HG03558 (cell line): ENCODE measurements around the gene TRIM24.
A peak's percentile ranks its signal among the peaks of the same experiment; 100 is the strongest.
"Not testable (repeated sequence)": the region's sequence is repeated elsewhere in the genome, so short reads cannot be mapped to it uniquely, and the experiment has no call there.

ENCODE experiments used
- ATAC-seq: cut with Tn5 transposase; IDR thresholded peaks from one replicate; pipeline ENCODE4 v1.9.1; 2021; ENCODE audit warnings: moderate number of reproducible peaks; ENCODE audit not compliant: unreplicated experiment; ENCODE audit errors: extremely low read depth

Gene TRIM24

DNA sequence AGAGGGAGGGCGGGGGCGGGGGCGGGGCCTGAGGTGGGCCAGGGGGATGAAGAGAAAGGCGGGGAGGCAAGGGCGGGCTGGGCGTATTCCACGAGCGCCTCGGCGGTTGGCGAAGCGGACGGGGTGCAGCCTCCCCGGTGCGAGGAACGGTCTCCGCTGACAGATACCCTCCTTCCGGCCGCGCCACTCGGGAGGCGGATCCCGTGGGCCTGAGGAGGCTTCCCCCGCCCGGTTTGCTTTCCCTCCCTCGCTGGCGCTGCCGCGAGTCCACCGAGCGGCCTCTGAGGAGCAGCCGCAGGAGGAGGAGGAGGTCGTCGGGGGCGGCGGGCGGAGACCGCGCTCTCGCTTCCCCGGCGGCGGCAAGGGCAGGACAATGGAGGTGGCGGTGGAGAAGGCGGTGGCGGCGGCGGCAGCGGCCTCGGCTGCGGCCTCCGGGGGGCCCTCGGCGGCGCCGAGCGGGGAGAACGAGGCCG is at the start of gene TRIM24:
TSS of gene TRIM24 (plus strand) at position 84 of the 473 bp plus-strand sequence. CDS start at position 374, 290 bp downstream.
- peak; percentile 53 for ATAC-seq

DNA sequence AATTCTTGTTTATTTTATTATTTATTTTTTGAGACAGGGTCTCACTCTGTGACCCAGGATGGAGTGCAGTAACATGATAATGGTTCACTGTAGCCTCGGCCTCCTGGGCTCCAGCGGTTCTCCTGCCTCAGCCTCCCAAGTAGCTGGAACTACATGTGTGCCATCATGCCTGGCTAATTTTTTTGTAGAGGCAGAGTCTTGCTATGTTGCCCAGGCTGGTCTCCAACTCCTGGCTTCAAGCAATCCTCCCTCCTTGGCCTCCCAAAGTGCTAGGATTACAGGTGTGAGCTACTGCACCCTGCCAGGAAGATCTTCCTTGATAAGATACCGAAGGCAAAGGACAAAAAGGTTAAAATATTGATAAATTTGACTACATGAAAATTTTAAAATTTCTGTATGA is 48.0 kb upstream of the TRIM24 start:
- not testable (repeated sequence) for ATAC-seq

DNA sequence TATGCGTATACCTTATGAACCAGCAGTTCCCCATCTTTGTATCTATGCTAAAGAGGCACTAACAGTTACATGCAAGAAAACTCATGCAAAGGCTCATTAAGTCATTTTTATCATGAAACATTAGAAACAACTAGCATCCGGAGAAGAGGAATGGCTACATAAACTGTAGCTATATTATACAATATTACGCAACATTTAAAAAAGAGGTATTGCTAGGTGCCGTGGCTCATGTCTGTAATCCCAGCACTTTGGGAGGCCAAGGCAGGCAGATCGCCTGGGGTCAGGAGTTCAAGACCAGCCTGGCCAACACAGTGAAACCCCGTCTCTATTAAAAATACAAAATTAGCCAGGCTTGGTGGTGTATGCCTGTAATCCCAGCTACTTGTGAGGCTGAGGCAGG is 47.1 kb upstream of the TRIM24 start:
- not testable (repeated sequence) for ATAC-seq

DNA sequence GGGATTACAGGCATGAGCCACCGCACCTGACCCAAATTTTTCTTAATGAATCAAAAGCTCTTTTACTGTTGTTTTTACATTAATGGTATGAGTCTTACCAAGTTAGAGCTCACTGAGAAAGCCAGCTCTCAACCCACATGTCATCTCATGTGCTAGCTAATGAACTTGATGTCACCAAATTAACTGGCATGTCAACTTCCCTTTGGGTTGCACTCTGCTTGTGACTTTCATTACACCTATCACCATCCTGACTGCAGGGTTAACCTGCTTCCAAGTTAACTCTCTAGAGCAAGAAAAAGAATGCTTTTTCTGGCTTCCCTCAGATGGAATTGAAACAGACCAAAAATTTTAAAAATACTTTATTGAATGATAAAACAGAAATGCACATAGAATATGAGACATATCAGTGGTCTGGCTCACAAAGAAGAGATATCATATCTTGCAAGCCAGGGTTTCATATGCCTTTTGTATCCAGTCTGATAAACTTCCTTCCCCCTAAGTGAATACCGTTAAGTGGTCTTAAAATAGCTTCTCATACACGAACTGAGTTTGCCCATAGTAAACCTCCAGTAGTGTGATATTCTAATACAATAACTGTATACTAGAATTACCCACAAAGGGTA is 42.9 kb upstream of the TRIM24 start:
- ATAC-seq = no peak

DNA sequence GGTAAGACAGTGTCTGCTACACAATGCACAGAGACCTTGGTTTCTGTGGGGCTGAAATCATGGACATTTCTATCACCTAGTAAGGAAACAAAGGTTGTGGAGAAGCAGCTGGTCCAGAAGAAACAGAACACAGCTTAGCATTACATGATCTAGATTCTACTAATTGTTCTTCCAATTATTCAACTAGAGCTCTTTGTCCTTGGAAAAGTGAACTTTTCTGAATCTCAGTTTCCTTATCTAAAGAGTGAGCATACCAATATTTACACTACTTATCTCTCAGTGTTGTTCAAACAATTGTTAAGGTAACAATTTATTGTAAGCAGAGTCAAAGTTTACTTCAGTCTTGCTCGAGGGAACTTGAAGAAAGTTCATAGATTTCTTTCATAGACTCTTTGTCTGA is 42.3 kb upstream of the TRIM24 start:
- ATAC-seq = no peak

DNA sequence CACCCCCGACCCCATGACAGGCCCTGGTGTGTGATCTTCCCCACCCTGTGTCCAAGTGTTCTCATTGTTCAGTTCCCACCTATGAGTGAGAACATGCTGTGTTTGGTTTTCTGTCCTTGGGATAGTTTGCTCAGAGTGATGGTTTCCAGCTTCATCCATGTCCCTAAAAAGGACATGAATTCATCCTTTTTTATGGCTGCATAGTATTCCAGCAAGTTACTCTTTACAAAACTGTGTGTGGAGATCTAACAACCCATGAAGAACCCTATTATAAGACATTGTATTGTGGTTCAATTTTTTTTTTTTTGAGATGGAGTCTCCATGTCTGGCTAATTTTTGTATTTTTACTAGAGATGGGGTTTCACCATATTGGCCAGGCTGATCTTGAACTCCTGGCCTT is 41.7 kb upstream of the TRIM24 start:
- not testable (repeated sequence) for ATAC-seq

DNA sequence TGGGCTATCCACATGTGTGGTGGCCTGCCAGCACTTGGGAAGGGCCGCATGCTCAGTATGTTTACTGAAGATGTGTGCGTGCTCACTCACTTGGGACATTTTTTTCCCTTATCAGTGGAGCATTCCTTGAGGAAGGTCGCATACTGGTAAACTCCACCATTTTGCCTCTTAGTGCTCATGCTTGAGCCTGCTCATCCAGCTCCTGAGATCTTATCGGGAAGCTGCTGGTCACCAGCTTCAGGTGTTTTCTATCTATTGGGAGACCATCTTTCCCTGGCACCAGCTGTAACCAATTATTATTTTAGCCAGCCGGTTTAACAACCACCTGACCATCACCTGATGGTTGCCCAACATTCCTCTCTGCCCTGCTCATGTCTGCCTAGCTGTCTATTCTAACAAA is 35.0 kb upstream of the TRIM24 start:
- no peak for ATAC-seq

DNA sequence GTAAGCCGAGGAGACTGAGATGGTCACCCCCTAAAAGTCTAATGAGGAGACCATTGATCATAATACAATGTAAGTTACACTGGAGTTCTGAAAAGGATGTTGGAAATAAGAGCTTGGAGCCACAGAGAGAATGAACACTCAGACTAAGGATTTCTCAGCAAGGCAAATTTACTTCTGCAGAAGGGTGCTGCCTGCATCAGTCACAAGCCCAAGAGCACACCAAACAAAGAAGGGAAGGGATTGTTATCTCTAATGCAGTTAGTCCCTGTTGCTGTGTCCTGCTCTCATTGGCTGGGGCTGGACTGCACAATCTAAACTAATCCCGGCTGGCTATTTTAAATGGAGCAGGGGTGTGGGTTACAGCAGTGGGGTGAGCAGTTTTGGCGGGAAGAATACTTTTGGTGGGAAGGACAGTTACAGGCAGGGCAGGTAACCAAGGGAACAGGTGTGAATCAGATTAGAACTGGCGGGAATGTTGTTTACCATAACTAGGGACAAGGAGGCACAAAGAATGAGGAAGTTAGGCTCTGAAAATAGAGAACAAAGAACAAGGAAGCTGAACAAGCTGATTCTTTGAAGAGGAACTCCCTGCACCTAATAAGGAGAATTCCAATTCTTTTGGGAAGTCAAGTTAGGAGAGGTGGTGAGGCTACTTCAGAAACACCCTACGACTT is 30.3 kb upstream of the TRIM24 start:
- ATAC-seq = no peak

DNA sequence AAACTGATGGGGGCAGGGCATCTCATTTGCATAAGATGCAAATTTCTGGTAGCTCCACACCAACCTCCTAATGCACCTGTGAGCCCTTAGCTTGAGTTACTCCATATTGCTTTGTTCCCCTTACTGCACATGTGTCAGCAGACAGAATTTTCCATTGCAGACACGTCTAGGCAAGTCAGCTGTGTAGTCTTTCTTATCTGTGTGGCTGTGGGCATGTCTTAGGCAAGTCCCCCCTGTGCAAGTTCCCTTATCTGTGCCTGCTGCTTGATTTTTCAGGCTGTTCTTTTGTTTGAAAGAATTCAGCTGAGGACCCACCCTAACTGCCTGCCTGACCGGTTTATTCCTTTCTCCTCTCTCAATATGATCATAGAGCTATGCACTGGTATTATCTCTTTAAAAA is 28.5 kb upstream of the TRIM24 start:
- ATAC-seq = no peak

DNA sequence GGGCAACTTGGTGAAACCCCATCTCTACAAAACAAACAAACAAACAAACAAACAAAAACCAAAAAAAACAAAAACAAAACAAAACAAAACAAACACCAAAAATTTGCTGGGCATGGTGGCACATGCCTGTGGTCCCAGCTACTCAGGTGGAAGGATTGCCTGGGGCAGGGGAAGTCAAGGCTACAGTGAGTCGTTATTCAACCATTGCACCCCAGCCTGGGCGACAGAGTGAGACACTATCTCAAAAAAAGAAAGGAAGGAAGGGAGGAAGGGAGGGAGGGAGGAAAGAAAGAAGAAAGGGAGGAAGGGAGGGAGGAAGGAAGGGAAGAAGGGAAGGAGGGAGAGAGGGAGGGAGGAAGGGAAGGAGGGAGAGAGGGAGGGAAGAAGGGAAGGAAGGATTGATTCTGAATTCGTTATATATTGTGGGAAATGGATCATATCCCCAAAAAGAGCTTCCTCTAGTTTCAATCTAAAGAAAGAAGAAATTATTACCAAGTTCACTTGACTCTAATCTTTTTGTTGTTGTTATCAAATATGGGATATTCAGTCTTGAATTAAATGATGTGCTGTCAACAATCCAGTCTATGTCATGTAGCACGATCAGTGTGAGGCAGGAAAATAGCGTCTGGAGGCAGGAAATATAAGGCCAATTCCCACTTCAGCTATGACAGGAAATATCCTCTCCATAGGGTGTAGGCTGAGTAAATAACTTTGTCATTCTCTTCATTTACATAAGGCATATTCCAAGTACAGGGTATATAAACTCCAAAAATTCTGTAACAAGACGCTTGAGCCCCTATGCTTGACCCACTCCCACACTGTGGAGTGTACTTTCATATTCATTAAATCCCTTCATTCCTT is 26.2 kb upstream of the TRIM24 start:
- ATAC-seq = no peak

DNA sequence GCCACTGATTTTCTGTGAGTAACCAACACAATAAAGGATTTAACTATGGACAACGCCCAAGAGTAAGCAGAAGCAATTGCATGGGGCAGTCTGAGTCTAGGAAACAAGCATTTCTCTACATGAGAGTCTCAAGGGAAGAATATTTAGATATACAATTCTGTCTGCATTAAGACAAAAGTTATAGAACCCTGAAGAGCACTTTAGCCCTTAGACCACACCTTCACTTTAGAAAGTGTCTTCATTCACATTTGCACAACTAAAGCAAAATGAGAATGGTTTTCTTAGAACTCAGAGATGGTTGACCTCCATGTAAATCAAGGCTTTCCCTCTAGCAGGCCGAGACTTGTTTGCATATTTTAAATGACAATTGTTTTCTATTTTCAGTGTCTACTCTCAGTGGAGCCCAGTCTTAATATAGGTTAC is 25.5 kb upstream of the TRIM24 start:
- no peak for ATAC-seq

DNA sequence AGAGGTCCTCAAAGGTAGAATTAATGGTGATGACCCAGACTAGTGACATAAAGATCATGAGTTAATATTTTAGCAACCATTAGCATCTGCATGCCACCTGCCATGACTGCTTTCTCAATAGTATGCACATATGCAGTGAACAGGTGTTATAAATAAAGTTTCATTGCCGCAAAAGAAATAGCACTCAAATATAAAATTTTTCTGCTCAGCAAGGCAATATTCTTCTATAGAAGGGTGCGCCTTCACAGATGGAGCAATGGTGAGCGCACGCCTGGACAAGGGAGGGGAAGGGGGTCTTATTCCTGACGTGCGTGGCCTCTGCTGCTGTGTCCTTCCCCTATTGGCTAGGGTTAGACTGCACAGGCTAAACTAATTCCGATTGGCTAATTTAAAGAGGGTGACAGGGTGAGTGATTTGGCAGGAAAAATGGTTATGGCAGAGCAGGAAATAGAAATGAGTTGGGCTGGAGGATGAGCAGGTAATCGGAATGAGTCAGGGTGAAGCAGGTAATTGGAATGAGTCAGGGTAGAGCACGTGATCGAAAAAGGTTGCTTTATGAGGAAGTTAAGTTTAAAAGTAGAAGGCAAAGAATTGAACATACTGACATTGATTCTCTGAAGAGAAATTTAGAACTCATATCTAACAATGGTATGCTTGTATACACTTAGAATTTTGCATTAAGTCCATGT is 24.7 kb upstream of the TRIM24 start:
- ATAC-seq = no peak

DNA sequence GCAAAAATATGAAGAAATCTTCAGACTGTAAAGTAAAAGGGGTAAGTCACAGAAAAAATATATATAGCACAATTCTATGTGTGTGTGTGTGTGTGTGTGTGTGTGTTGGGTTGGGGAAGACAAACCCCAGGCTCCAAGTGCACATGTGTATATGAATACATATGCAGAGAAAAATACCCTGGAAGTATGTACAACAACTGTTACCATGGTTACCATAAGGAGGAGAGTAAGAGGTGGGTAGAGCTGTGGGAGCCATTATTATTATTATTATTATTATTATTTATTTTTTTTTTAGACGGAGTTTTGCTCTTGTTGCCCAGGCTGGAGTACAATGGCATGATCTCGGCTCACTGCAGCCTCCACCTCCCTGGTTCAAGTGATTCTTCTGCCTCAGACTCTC is 23.7 kb upstream of the TRIM24 start:
- no peak for ATAC-seq

DNA sequence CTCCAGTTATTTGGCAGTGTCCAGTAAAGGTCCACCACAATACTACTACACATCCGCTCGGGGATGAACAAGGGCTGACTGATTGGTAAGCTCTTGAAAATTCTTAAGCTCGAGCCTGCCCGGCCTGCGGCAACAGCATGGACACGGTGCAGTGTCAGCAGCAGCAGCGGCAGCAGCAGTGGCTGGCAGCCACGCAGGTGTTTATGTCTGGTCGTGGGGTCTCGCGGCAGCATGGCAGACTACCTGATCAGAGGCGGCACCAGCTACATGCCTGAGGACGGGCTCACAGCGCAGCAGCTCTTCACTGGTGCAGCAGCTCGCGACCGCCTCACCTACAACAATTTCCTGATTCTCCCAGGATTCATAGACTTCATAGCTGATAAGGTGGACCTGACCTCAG is 19.6 kb upstream of the TRIM24 start:
- no peak for ATAC-seq

DNA sequence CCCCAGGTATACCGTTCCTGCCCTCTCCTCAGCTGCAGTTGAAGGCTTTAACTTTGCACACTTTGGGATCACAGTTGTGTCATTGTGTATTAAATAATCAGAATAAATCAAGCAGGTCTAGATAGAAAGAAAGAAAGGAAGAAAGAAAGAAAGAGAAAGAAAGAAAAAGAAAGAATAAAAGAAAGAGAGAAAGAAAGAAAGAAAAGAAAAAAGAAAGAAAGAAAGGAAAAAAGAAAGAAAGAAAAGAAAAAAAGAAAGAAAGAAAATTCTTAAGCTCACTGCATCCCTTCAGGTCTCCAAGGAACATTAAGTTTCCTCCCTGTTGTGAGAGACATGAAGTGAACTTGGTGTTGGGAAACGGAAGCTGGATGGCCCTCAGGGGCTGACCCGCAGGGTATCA is 17.2 kb upstream of the TRIM24 start:
- no peak for ATAC-seq

DNA sequence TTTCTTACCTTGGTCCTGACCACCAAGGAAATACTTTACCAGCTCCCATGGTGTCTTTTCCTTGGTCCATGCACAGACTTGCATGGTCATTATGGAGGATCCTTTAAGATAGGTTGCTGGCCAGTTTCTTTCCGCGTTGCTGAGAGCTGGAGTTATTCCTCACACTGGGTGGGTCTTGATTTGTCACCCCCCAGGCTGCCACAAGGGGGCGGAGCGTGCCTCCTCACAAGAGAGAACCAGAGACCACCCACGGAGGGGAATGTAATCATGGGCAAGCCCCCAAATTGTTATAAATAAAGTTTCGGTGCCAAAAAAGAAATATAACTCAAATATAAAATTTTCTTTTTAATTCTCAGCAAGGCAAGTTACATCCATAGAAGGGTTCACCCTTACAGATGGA is 10.5 kb upstream of the TRIM24 start:
- no peak for ATAC-seq

DNA sequence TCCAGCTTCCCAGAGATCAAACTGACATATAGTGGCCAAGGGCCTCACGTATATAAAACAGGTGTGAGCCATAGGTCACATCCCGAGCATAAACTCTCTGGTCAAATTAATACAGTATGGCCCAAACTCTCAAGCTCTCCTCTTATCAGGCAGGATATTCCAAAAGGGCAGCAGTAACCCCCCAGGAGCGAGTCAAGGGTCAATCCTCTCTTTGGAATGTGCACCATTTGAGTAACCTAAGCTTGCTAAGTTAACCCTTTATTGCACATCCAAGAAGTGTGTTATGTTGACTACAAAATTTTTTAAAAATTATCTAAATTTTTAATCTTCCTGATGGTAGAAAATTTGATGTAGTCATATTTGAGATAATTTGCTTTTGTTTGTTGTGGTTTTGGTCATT is 4.5 kb upstream of the TRIM24 start:
- no peak for ATAC-seq

DNA sequence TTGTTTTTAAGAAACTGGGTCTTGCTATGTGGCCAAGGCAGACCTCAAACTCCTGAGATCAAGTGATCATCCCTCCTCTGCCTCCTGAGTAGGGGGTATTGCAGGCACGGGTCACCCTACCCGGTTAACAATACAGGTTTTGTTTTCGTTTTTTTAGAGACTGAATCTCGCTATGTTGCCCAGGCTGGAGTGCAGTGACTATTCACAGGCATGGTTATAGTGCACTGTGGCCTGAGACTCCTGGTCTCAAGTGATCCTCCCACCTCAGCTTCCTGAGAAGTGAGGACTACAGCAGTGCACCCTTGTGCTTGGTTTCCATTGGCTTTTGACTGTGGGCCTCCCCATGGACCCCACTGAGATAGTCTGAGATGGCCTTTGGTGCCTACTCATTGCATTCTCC is 3.8 kb upstream of the TRIM24 start:
- no peak for ATAC-seq

DNA sequence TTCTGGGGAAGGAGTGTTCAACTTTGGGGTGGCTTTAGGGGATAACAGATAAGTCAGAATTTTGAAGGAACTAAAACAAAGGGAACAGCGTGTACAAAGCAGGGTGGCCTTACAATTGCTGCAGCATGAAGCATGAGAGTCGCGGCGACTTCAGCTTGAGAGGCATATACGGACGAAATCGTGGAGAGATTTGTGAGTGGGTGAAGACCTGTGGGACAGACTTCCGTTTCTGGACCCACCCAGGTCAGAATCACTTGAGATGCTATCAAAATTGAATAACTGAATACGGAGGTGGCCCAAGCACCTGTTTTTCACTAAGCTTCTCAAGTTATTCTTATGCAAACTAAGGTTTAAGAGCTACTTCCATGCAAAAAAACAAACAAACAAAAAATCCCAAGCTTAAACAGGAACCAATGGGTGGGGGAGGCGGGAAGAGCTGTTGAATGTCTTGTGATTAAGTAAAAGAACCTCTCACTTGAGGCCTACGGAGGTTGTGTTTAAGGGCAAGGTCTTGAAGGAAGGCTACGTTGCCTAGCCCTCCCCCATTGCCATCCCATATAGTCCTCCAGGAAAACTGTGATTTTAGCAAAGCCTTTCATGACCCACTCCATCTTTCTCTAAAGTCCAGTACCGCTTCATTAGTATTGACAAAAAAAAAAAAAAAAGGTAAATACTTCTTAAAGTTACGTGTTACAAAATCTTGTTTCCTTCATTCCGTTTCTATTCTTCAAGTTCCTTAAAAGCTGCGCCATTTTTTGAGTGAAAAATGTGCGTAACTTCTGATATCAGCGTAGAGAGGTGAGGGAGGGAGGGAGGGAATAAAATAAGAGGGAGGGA is 1.3 kb upstream of the TRIM24 start:
- no peak for ATAC-seq
